ENCODE measurements around the gene ADCYAP1R1.

Gene ADCYAP1R1

GRCh38 chr7:31106303-31107105 lies 54.4 kb downstream of the ADCYAP1R1 start:
- no peak for DNase-seq (ENCODE audit: low spot score)

- DNase-seq (ENCODE audit: low spot score), result no peak
These were observed 55.3 kb downstream of the ADCYAP1R1 start for GRCh38 chr7:31107106-31108090.

GRCh38 chr7:31108097-31108657 lies 56.1 kb downstream of the ADCYAP1R1 start:
- no peak for DNase-seq (ENCODE audit: low spot score)

DNA sequence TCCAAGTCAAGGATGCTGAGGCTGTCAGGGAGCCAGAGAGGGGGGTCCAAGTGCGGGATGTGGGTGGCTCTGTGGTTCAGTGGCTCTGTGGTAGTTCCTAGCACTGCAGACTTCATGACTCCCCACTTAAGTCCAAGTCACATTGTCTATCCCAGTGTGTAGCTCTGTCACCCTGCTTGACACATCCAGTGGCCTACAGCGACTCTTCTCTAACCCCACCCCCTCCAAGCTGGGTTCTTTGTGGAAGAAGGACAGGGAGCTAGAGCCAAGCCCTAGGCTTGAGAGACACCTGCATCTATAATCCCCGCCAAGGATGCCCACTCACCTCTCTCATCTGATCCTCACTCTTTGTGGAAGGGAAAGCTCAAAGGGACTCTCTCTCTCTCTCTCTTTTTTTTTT lies 57.6 kb downstream of the ADCYAP1R1 start:
- DNase-seq (ENCODE audit: low spot score), result no peak

- DNase-seq (ENCODE audit: low spot score), result no peak
These were observed 58.4 kb downstream of the ADCYAP1R1 start for GRCh38 chr7:31110331-31111108.

GRCh38 chr7:31111109-31111451 lies 59.0 kb downstream of the ADCYAP1R1 start:
- DNase-seq (ENCODE audit: low spot score), result no peak

- DNase-seq (ENCODE audit: low spot score), result no peak
These were observed 61.6 kb downstream of the ADCYAP1R1 start for GRCh38 chr7:31113660-31114059.

GRCh38 chr7:31114593-31115343 lies 62.7 kb downstream of the ADCYAP1R1 start:
- peak; percentile 50 for DNase-seq (ENCODE audit: low spot score)

DNA sequence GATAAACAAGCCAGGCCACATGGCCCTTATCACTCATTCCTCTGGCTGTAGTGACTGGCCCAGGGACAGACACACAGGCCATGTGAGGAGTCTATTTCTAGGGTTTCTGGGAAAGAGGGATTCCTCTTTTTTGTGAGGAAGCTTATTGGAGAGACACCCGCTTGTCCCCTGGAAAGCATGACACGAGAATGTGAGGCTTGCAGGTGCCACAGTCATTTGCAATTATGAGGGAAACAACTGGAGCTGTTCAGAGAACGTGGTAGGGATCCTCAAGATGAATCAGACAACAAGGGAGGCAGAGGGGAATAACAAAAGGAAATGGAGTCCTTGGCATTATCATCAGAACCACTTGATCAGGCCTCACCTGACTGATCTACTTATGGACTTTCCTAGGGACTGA lies 64.5 kb downstream of the ADCYAP1R1 start:
- DNase-seq (ENCODE audit: low spot score), result no peak

DNA sequence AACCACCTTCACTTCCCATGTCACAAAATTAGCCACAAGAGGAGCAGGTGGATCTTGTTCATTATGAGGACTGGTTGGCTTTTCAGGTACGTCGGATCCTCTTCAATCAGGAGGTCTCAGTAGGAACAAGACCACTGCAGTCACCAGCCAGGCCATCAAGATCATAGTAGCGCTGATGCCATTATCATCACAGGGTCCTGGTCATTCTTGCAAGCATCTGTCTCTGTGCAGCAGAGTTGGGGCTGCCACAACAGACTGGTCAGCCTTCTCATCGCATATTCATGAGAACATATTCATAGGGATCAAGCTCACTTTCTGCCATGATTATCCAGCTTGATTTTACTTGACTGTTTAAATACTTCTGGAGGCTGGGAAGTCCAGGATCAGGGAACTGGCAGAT lies 67.1 kb downstream of the ADCYAP1R1 start:
- no peak for DNase-seq (ENCODE audit: low spot score)

- no peak for DNase-seq (ENCODE audit: low spot score)
These were observed 68.8 kb downstream of the ADCYAP1R1 start for GRCh38 chr7:31120800-31121513.

DNA sequence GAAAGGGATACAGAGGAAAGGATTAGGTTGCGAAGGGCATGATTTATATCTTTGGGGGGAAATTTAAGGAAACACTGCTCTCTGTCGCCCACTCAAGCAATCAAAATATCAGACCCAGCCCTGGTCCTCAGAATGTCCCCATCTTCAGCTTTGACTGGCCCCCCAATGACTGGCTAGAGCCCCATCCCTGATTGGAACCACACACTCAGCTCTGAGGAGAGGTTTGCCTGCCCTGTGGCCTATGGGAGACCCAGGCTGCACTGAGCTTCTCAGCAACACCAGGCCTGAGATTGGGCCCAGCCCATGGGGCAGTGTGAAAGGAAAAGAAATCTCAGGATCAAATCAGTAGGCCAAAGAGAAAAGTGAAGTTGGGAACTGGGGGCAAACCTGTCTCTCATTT lies 69.5 kb downstream of the ADCYAP1R1 start:
- no peak for DNase-seq (ENCODE audit: low spot score)

GRCh38 chr7:31122649-31123058 lies 70.5 kb downstream of the ADCYAP1R1 start:
- DNase-seq (ENCODE audit: low spot score), result peak; percentile 76

DNA sequence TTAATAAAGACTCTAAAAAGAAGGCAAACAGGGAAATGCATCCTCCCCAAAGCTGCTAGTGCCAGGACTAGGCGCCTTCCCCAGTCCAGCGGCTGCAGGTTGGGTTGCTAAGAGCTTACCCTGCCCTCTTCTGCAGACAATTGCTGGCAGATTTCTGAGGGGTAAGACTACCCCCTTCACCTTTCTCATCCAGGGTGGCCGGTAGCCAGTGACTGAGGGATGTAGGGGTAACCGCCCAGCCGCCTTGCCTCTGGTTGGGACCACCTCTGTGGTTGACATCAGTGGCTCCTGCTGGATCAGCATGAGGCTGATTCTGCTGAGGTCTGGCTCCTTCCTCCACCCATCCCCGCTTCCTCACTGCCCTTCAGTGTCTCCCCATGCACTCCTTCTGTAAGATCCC lies 71.2 kb downstream of the ADCYAP1R1 start:
- DNase-seq (ENCODE audit: low spot score), result no peak

GRCh38 chr7:31123726-31124125 lies 71.6 kb downstream of the ADCYAP1R1 start:
- no peak for DNase-seq (ENCODE audit: low spot score)

DNA sequence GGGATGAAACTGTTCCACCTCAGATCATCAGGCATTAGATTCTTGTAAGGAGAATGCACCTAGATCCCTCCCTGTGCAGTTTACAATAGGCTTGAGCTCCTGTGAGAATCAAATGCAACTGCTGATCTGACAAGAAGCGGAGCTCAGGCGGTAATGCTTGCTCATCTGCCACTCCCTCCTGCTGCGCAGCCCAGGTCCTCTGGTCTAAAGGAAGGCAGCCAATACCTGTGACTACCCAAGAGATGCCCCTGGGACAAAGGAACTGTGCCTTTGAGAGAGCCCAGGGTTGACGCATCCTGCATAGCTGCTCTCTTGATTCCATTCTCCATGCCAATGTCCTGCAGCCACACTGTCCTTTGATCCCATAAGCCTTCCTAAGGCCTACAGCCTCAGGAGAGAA lies 73.1 kb downstream of the ADCYAP1R1 start:
- no peak for DNase-seq (ENCODE audit: low spot score)

DNA sequence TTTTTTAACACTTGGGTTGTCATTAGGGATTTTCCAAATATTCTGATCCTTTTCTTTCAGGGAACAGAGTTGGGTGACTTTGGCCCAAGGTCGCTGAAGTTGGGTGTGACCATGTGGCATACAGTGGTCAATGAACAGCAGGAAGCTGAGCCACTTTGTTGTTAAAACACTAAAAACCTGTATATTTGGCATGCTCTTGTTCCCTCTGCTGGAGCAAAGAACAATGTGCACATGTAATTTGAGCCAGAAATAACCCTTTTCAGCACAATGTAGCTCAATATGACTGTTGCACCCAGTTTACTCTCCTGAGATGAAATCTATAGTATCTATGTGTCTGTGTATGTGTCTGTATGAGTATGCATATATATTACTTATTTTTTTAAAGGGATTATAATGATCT lies 74.9 kb downstream of the ADCYAP1R1 start:
- peak; percentile 24 for DNase-seq (ENCODE audit: low spot score)

- DNase-seq (ENCODE audit: low spot score), result no peak
These were observed 77.0 kb downstream of the ADCYAP1R1 start for GRCh38 chr7:31129067-31129466.

DNA sequence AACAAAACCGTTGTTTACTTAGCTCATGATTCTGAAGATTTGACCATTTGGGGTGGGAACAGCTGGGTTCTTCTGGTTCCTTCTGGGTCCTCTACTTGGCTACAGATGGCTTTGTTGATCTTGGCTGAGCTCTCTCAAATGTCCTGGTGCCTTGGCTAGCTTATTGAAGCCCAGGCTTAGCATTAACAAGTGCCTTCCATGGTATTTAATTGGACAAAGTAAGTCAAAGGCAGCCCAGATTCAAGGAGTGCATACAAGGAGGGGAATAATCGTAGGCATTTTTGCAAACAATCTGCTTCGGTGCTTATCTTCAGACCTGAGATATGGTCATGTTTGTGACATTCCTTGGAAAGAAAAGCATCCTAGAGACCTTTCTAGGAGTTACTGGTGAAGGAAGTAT lies 81.4 kb downstream of the ADCYAP1R1 start:
- no peak for DNase-seq (ENCODE audit: low spot score)

All from AG08396 (cell line).